ENCODE measurements around the gene ARSB.

Gene ARSB

GRCh38 chr5:78837836-78838235 lies 147.3 kb downstream of the ARSB start:
- no peak for DNase-seq (ENCODE audit: low read depth)

DNA sequence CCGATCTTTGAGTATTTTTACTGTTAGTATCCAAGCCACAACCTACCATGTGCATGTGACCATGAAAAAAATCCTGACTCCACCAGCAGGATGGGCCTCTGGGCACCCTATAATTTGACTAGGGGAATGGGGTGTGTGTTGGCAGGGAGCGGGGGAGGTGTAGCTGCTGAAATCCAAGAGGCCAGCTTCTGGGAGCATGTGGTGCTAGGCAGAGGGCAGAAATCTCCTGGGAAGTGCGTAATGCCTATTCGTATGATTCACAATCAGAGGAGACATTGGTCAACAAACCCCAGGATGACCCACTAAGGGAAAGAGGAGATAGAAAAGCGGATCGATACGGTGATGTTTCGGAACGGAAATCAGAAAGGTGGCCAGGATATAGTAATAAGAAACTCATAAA lies 149.9 kb downstream of the ARSB start:
- DNase-seq (ENCODE audit: low read depth) = no peak

DNA sequence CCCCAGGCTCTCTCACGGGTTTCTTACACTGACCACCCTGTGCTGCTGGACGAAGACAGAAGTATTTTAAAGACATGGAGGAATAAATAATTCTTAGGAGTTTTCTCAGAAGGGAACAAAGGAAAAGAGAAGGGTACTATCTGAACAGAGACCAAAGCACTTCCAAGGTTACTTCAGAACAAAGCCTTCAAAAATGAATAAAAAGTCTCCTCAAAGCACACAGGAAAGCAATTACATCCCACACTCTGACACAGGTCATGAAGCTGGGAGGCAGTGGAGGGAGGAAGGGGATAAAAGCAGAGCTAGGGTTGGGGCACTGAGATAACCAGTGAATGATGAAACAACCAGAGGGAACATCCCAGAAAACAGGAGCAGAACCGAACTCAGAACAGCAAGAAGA lies 151.8 kb downstream of the ARSB start:
- no peak for DNase-seq (ENCODE audit: low read depth)

GRCh38 chr5:78830528-78831046 lies 154.5 kb downstream of the ARSB start:
- DNase-seq (ENCODE audit: low read depth) = no peak

- no peak for DNase-seq (ENCODE audit: low read depth)
Measured at GRCh38 chr5:78829811-78830527, 155.1 kb downstream of the ARSB start.

GRCh38 chr5:78827725-78828124 lies 157.4 kb downstream of the ARSB start:
- no peak for DNase-seq (ENCODE audit: low read depth)

DNA sequence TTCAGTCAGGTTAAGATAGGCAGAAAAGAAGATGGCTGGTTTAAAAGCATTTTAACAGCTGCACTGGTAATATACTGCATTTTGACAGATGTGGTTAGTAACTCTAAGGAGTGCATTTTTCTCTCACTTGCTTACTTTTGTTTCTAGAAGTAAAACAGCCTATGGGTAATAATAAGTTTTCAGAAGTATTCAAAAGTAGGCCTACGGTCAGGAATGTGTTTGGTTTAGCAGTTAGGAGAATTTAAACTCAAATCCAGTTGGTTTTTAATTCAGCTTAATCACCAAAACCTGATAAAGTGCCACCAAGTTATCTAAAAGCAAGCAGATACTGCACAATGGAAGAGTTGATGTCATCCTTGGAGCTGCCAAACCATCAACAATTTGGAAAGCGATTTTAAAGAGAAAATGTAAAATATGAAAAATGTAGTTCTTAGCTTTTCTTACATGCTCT lies 160.3 kb downstream of the ARSB start:
- no peak for DNase-seq (ENCODE audit: low read depth)

- no peak for DNase-seq (ENCODE audit: low read depth)
Measured at GRCh38 chr5:78823196-78823595, 161.9 kb downstream of the ARSB start.

DNA sequence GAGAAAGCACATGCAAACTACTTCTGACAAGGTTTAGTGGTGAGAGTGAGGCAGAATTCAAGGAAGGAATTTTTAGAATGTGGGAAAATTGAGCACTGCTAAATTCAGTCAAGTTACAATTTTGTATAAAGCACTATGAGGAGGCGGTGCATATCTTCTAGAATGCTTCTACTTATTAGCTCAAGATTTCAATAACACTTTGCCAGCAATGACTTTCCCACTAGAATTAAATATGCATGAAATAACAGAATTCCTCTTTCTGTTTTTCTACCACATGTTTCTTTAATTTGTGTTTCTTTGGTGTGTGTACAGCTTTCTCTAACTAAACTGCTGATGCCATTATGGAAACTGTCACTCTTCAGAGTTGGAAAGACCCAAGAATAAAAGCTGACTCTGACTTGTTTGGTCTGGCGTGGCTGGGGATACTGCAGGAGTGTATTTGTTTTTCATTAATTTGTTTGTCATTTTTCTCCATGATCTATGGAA lies 163.5 kb downstream of the ARSB start:
- DNase-seq (ENCODE audit: low read depth) = no peak

- no peak for DNase-seq (ENCODE audit: low read depth)
Measured at GRCh38 chr5:78819707-78820106, 165.4 kb downstream of the ARSB start.

DNA sequence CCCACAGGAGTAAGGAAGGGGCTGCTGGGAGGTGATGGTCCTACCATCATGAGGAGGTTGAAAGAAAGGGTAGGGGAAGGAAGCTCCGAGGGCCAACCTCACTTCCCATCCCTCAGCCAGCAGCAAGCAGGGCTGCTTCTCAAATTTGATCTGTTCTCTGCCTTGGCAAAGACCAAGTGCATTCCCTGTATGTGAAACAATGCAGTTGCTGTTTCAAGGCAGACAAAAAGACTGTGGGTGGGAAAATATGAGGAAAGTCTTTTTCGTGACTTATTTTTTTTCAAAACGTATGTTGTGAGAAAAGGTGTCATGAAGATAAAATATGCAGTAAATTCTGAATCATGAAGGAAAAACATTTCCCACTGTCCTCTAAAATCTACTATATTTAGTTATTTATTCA lies 165.9 kb downstream of the ARSB start:
- DNase-seq (ENCODE audit: low read depth) = no peak

- no peak for DNase-seq (ENCODE audit: low read depth)
Measured at GRCh38 chr5:78816143-78816765, 168.9 kb downstream of the ARSB start.

DNA sequence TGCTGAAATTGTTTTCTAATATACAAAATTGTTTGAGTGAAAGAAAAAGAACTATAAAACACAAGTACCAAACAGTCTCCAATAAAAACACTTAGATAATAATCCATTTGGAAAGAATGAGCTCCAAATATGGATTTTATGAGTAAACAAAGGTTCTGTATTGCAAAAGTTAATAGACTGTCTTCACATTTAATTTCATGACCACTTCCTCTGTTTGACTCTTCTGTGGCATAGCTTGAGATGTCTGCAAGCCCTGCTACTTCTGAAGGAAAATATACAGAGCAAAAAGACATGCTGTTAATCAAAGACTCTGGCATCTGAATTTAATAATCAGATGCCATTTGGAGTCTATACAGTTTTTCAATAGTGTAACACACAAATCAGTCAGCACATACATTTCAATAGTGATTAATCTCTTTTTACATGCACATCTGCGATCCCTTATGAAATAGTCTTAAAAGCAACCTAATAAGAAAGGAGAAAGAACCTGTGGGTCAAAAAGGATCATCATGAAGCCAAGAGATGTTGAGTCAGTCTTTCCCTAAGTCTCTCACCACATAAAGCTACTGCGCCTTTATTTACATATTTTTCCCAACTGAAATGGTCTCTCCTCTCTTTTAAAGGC lies 171.1 kb downstream of the ARSB start:
- no peak for DNase-seq (ENCODE audit: low read depth)

- DNase-seq (ENCODE audit: low read depth) = no peak
Measured at GRCh38 chr5:78813286-78813685, 171.8 kb downstream of the ARSB start.

DNA sequence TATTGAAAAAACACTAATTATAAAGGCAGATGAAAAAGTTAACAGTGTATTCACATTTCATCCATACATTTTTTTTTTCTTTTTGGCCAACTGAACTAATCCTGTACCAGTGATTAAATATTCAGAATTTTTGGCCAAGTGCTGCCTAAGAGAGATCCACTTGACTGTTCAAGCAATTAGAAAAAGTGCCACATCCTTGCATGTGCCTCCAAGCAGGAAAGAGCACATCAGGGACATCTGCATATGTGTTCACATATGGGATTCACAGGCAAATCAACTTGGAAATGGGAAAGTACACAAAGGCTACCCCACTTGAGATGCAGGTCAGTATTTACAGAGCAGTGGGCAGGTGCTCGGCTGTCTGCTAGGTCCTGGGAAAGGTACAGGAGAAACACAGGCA lies 173.2 kb downstream of the ARSB start:
- no peak for DNase-seq (ENCODE audit: low read depth)

DNA sequence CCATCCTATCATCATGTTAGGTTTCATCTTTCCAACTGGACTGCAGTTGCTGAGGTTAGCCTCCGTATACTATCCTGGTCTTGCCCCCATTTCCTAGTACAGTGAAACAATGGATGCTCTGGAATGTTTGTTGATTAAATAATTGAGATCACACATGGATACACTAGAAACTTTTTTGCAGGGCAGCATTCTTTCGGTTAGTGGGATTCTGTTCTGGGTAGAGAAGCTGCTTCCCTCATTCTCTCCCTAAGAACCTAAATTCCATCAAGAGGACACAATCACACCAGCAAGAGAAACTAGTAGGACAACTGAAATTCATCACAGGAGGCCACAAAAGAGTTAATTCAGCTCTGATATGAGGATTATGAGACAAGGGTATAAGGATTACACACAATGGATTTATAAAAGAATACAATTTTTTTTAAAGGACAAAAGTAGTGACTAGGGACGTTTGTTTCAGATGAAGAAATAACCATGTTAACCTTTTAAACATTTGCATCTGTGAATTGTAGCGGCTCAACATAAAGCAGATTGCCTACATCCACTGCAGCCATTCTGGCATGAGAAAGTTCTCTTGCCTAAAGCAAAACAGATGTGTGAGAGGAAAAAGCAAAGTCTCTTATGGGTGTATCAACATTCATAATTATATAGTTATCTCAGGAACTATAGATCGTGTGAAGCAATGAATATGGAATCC lies 173.8 kb downstream of the ARSB start:
- no peak for DNase-seq (ENCODE audit: low read depth)

DNA sequence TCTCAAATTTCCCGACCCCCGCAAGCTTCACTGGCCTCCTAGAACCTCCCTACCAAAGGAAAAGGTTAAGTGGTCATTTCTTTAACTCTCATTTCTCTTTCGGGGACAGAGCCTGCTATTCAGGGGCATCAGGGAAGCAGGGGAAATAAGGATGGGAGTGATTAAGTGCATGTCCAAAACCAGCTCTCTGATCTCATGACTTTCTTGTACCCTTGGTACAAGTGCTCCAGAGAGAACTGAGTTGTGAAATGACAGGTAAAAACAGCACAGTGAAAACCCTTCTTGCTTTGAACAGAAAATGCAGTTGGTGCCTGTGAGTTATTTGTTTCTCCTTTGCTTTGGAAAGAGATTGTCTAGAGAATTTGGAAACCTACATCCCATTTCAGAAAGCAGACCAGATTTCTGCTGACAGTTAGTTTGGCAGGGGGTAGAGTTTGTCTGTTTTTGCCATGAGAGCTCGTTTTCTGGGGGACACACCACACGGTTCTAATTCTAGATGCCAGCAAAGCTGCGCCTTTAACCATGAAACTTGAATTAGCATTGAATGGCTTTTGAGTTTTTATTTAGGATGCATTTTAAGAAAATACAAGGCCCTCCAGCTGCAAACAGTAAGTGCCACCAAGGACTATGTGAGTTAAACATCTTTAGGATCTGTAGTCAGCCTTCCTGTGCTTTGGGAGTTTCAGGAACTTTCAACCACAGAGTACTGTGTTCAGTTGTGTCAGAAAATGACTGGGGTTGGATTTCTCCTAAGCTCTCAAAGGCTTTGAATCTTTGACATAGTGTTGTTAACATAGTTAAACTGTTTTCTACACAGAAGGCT lies 174.8 kb downstream of the ARSB start:
- DNase-seq (ENCODE audit: low read depth) = no peak

DNA sequence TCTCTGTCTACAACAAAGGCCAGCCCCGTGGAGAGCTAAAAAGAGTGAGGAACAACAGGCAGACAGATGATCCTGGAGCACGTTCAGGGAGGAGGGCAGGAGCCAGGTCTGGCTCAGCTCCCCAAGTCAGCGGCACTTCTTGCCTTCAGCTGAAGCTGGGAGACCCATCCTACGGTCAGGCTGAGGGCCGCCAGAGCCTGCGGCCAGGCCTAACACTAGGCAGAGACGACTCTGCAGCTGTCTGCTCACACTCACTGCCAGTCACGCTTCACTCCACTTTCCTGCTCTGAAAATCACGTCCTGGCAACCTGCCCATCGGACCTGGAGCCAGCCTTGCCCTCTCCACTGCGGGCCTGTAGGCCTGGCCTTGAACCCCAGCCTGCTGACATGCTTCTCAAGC lies 175.7 kb downstream of the ARSB start:
- no peak for DNase-seq (ENCODE audit: low read depth)

DNA sequence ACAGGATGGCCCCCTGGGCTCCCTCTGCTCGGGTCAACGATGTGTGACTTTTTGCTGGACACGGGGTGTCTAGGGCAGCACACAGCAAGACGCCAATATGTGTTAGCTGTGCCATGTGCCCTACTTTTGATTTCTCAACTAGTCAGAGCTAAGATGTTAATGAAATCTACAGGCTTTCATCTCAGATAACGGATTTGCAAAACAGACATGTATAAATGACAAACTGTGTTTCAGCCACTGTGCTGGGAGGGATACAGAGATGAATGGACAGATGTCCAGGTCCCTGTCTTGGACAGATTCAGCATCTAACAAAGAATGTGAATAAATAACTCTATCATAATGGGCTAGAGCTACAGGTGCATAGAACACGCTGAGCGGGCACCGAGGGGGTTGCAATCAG lies 176.3 kb downstream of the ARSB start:
- DNase-seq (ENCODE audit: low read depth) = no peak

DNA sequence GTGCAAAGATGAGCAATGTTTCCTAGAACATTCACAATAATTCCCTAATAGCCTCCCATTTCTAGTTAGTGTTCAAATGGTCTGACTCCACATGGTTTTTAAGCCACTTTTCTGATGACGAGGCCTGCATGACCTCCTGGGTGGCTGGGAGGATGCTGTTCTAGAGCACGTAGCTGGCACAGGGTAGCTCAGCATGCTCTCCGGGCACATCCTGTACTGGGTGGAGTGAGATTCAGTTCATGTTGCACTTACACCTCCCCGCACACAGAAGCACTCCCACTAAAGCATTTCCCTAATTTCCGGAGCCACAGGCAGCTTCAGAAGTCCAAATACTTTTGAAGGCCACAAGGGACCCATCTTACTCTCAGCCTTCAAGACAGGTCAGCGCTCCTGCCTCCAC lies 176.7 kb downstream of the ARSB start:
- DNase-seq (ENCODE audit: low read depth) = no peak

- peak; percentile 96 for DNase-seq (ENCODE audit: low read depth)
Measured at GRCh38 chr5:78806544-78806943, 178.6 kb downstream of the ARSB start.

Data from non-pigmented ciliary epithelial cell (primary cell).